Endometrial microvascular endothelial cells (primary cell): ENCODE results near the gene LRRC14B. TPM values are rescaled to one million over a fixed set of nuclear protein-coding genes. Genes with fewer than 3 reads are reported as not detected.
"Not testable (repeated sequence)": the region's sequence is repeated elsewhere in the genome, so short reads cannot be mapped to it uniquely, and the experiment has no call there.

Source experiments
- in situ Hi-C: cut with HindIII; loops from 2 replicates; pipeline ENCODE4 v1.10.0; 2017; ENCODE audit warnings: low sequenced_read_pairs, low pct_unique_long_range_greater_than_20kb; ENCODE audit errors: inconsistent ontology term
- total RNA-seq: library from RNA; depleted of rRNA; stranded (reverse); fragments of >200 nt; gene quantifications from one replicate; pipeline ENCODE4 v1.2.3, GENCODE V29; 2015; ENCODE audit errors: inconsistent ontology term

Gene LRRC14B
- total RNA-seq, 1 donor from 2014 or later: not detected

GRCh38 chr5:199197-199949 lies 8.1 kb downstream of the LRRC14B start:
- in situ Hi-C loops: no loop called here

GRCh38 chr5:199950-200645 lies 8.8 kb downstream of the LRRC14B start:
- in situ Hi-C loops: no loop called here

GRCh38 chr5:200985-201384 lies 9.7 kb downstream of the LRRC14B start:
- in situ Hi-C loops: no loop called here

GRCh38 chr5:201672-202071 lies 10.4 kb downstream of the LRRC14B start:
- in situ Hi-C loops: no loop called here

GRCh38 chr5:203246-203930 lies 12.1 kb downstream of the LRRC14B start:
- in situ Hi-C loops: no loop called here

- in situ Hi-C loops: no loop called here
Measured at GRCh38 chr5:204001-204400, 12.7 kb downstream of the LRRC14B start.

GRCh38 chr5:204462-204861 lies 13.2 kb downstream of the LRRC14B start:
- in situ Hi-C loops: no loop called here

- in situ Hi-C loops: no loop called here
Measured at GRCh38 chr5:204966-205670, 13.8 kb downstream of the LRRC14B start.

GRCh38 chr5:206406-206805 lies 15.1 kb downstream of the LRRC14B start:
- in situ Hi-C loops: no loop called here

GRCh38 chr5:206927-207536 lies 15.7 kb downstream of the LRRC14B start:
- in situ Hi-C loops: no loop called here

- in situ Hi-C loops: no loop called here
Measured at GRCh38 chr5:207599-207998, 16.3 kb downstream of the LRRC14B start.

- in situ Hi-C loops: no loop called here
Measured at GRCh38 chr5:208449-209114, 17.3 kb downstream of the LRRC14B start.

- in situ Hi-C loops: no loop called here
Measured at GRCh38 chr5:213803-214395, 22.6 kb downstream of the LRRC14B start.

- in situ Hi-C loops: not testable (repeated sequence)
Measured at GRCh38 chr5:215256-215655, 24.0 kb downstream of the LRRC14B start.

GRCh38 chr5:216076-216475 lies 24.8 kb downstream of the LRRC14B start:
- in situ Hi-C loops: not testable (repeated sequence)

GRCh38 chr5:217494-218456 lies 26.5 kb downstream of the LRRC14B start, which contains the start of the genes CCDC127 and SDHA:
CCDC127 (minus strand) TSS chr5:218153; CDS start chr5:216849, 1,304 bp downstream.
SDHA (plus strand) TSS chr5:218320; CDS start chr5:218356, 36 bp downstream.
- in situ Hi-C loops: not testable (repeated sequence)
